ENCODE results near the gene USP17L22.
"Not testable (repeated sequence)": the region's sequence is repeated elsewhere in the genome, so short reads cannot be mapped to it uniquely, and the experiment has no call there.

The USP17L22 gene

GRCh38 chr4:9267319-9267718, at the start of gene USP17L22:
USP17L22 (plus strand) TSS chr4:9267619; CDS start chr4:9267619, 0 bp downstream.
- not testable (repeated sequence) for H3K27ac ChIP-seq; H3K36me3 ChIP-seq; DNase-seq; H3K27me3 ChIP-seq (ENCODE audit: insufficient read depth, low read depth, severe bottlenecking); H3K9me3 ChIP-seq (ENCODE audit: severe bottlenecking); H3K4me3 ChIP-seq (ENCODE audit: low read depth, low read length)

GRCh38 chr4:9219852-9220251, 47.6 kb upstream of the USP17L22 start, which contains the start of gene USP17L12:
USP17L12 (plus strand) TSS chr4:9220152; CDS start chr4:9220152, 0 bp downstream.
- not testable (repeated sequence) for H3K9me3 ChIP-seq (ENCODE audit: severe bottlenecking); H3K27me3 ChIP-seq (ENCODE audit: insufficient read depth, low read depth, severe bottlenecking); H3K27ac ChIP-seq; DNase-seq; H3K4me3 ChIP-seq (ENCODE audit: low read depth, low read length); H3K36me3 ChIP-seq

DNA sequence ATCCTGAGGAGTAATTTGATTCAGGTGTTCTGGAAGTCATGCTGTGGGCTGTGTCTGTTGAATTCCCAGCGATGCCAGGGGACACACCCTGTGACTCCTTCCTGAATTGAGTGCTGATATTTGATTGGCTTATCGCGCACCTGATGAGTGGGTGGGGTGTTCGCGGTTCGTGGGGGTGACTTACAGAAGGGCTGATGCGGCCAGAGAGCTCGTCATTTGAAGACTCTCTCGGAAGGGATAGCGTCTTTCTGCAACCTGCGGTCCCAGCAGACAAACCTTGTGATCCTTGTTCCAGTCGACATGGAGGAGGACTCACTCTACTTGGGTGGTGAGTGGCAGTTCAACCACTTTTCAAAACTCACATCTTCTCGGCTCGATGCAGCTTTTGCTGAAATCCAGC, 42.8 kb upstream of the USP17L22 start, which contains the start of gene USP17L13:
TSS of gene USP17L13 (plus strand) at position 301 of the 400 bp plus-strand sequence. CDS start at position 301, 0 bp downstream.
- not testable (repeated sequence) for H3K27me3 ChIP-seq (ENCODE audit: insufficient read depth, low read depth, severe bottlenecking); H3K27ac ChIP-seq; H3K4me3 ChIP-seq (ENCODE audit: low read depth, low read length); H3K36me3 ChIP-seq; DNase-seq; H3K9me3 ChIP-seq (ENCODE audit: severe bottlenecking)

- not testable (repeated sequence) for H3K36me3 ChIP-seq; H3K27me3 ChIP-seq (ENCODE audit: insufficient read depth, low read depth, severe bottlenecking); DNase-seq; H3K9me3 ChIP-seq (ENCODE audit: severe bottlenecking); H3K27ac ChIP-seq; H3K4me3 ChIP-seq (ENCODE audit: low read depth, low read length)
Measured at GRCh38 chr4:9230249-9230648, 37.2 kb upstream of the USP17L22 start.

- not testable (repeated sequence) for H3K27ac ChIP-seq; H3K36me3 ChIP-seq; H3K27me3 ChIP-seq (ENCODE audit: insufficient read depth, low read depth, severe bottlenecking); H3K9me3 ChIP-seq (ENCODE audit: severe bottlenecking); H3K4me3 ChIP-seq (ENCODE audit: low read depth, low read length); DNase-seq
Measured at GRCh38 chr4:9234085-9234484, 33.3 kb upstream of the USP17L22 start, which contains the start of gene USP17L15. USP17L15 (plus strand) TSS chr4:9234385; CDS start chr4:9234385, 0 bp downstream.

GRCh38 chr4:9238461-9238860, 29.0 kb upstream of the USP17L22 start:
- not testable (repeated sequence) for H3K9me3 ChIP-seq (ENCODE audit: severe bottlenecking); H3K27me3 ChIP-seq (ENCODE audit: insufficient read depth, low read depth, severe bottlenecking); H3K4me3 ChIP-seq (ENCODE audit: low read depth, low read length); H3K36me3 ChIP-seq; H3K27ac ChIP-seq
- DNase-seq = peak; percentile 13

DNA sequence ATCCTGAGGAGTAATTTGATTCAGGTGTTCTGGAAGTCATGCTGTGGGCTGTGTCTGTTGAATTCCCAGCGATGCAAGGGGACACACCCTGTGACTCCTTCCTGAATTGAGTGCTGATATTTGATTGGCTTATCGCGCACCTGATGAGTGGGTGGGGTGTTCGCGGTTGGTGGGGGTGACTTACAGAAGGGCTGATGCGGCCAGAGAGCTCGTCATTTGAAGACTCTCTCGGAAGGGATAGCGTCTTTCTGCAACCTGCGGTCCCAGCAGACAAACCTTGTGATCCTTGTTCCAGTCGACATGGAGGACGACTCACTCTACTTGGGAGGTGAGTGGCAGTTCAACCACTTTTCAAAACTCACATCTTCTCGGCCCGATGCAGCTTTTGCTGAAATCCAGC, 23.8 kb upstream of the USP17L22 start, which contains the start of gene USP17L17:
TSS of gene USP17L17 (plus strand) at position 301 of the 400 bp plus-strand sequence. CDS start at position 301, 0 bp downstream.
- DNase-seq; H3K4me3 ChIP-seq (ENCODE audit: low read depth, low read length); H3K27me3 ChIP-seq (ENCODE audit: insufficient read depth, low read depth, severe bottlenecking); H3K9me3 ChIP-seq (ENCODE audit: severe bottlenecking); H3K27ac ChIP-seq; H3K36me3 ChIP-seq: not testable (repeated sequence)

DNA sequence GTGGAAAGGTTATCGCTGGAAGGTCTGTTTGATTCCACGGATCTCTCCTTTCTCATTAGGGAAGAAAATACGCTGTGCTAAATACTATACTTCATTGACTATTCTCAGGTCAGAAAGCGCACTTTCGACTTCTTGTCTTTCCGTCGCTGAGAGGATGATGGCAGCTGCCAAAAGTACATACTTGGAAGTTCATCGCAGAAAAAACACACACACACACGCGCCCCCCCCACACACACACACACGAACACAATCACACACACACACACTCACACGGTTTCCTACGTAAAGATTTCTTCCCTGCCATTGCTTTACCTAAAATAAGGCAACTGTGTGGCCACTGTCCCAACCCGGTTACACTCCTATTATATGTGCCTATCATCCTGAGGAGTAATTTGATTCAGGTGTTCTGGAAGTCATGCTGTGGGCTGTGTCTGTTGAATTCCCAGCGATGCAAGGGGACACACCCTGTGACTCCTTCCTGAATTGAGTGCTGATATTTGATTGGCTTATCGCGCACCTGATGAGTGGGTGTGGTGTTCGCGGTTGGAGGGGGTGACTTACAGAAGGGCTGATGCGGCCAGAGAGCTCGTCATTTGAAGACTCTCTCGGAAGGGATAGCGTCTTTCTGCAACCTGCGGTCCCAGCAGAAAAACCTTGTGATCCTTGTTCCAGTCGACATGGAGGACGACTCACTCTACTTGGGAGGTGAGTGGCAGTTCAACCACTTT, 19.3 kb upstream of the USP17L22 start, which contains the start of gene USP17L18:
TSS of gene USP17L18 (plus strand) at position 678 of the 728 bp plus-strand sequence. CDS start at position 678, 0 bp downstream.
- H3K9me3 ChIP-seq (ENCODE audit: severe bottlenecking); H3K36me3 ChIP-seq; H3K4me3 ChIP-seq (ENCODE audit: low read depth, low read length); H3K27me3 ChIP-seq (ENCODE audit: insufficient read depth, low read depth, severe bottlenecking); H3K27ac ChIP-seq; DNase-seq: not testable (repeated sequence)

GRCh38 chr4:9253078-9253477, 14.3 kb upstream of the USP17L22 start, which contains the start of gene USP17L19:
USP17L19 (plus strand) TSS chr4:9253378; CDS start chr4:9253378, 0 bp downstream.
- not testable (repeated sequence) for H3K36me3 ChIP-seq; H3K27ac ChIP-seq; H3K27me3 ChIP-seq (ENCODE audit: insufficient read depth, low read depth, severe bottlenecking); H3K4me3 ChIP-seq (ENCODE audit: low read depth, low read length); DNase-seq; H3K9me3 ChIP-seq (ENCODE audit: severe bottlenecking)

- not testable (repeated sequence) for H3K4me3 ChIP-seq (ENCODE audit: low read depth, low read length); H3K36me3 ChIP-seq; DNase-seq; H3K27me3 ChIP-seq (ENCODE audit: insufficient read depth, low read depth, severe bottlenecking); H3K27ac ChIP-seq; H3K9me3 ChIP-seq (ENCODE audit: severe bottlenecking)
Measured at GRCh38 chr4:9257824-9258223, 9.6 kb upstream of the USP17L22 start, which contains the start of gene USP17L20. USP17L20 (plus strand) TSS chr4:9258124; CDS start chr4:9258124, 0 bp downstream.

DNA sequence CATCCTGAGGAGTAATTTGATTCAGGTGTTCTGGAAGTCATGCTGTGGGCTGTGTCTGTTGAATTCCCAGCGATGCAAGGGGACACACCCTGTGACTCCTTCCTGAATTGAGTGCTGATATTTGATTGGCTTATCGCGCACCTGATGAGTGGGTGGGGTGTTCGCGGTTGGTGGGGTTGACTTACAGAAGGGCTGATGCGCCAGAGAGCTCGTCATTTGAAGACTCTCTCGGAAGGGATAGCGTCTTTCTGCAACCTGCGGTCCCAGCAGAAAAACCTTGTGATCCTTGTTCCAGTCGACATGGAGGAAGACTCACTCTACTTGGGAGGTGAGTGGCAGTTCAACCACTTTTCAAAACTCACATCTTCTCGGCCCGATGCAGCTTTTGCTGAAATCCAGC, 4.8 kb upstream of the USP17L22 start, which contains the start of gene USP17L21:
TSS of gene USP17L21 (plus strand) at position 301 of the 400 bp plus-strand sequence. CDS start at position 301, 0 bp downstream.
- H3K27me3 ChIP-seq (ENCODE audit: insufficient read depth, low read depth, severe bottlenecking); H3K36me3 ChIP-seq; H3K27ac ChIP-seq; H3K4me3 ChIP-seq (ENCODE audit: low read depth, low read length); DNase-seq; H3K9me3 ChIP-seq (ENCODE audit: severe bottlenecking): not testable (repeated sequence)

DNA sequence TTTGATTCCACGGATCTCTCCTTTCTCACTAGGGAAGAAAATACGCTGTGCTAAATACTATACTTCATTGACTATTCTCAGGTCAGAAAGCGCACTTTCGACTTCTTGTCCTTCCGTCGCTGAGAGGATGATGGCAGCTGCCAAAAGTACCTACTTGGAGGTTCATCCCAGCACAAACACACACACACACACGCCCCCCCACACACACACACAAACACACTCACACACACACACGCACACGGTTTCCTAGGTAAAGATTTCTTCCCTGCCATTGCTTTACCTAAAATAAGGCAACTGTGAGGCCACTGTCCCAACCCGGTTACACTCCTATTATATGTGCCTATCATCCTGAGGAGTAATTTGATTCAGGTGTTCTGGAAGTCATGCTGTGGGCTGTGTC, 4.3 kb downstream of the USP17L22 start:
- not testable (repeated sequence) for H3K36me3 ChIP-seq; H3K9me3 ChIP-seq (ENCODE audit: severe bottlenecking); H3K4me3 ChIP-seq (ENCODE audit: low read depth, low read length); H3K27me3 ChIP-seq (ENCODE audit: insufficient read depth, low read depth, severe bottlenecking); H3K27ac ChIP-seq
- peak; percentile 15 for DNase-seq

All from WERI-Rb-1 (cell line).